AG10803 (cell line): ENCODE data around the gene CLSTN1.

ENCODE experiments used
- DNase-seq: peaks from one replicate; pipeline ENCODE4 v3.0.0; 2010; ENCODE audit warnings: low read depth
- H3K4me3 ChIP-seq: 2 replicates; pipeline ENCODE4 v1.5.1; 2011; ENCODE audit warnings: mild to moderate bottlenecking, low read length, control low read depth
- CTCF ChIP-seq: conservative IDR thresholded peaks from 2 replicates; pipeline ENCODE4 v1.5.1; 2011; ENCODE audit warnings: mild to moderate bottlenecking, low read length, control low read depth, inconsistent platforms

The CLSTN1 gene

GRCh38 chr1:9711466-9712020, 112.2 kb downstream of the CLSTN1 start:
- no peak for TF ChIP-seq CTCF
- no peak overlapping the region for H3K4me3 ChIP-seq
- DNase-seq, result no peak

GRCh38 chr1:9710037-9710436, 113.7 kb downstream of the CLSTN1 start:
- no peak for TF ChIP-seq CTCF
- DNase-seq, result no peak
- H3K4me3 ChIP-seq, result no peak overlapping the region

- no peak for TF ChIP-seq CTCF
- no peak for DNase-seq
- H3K4me3 ChIP-seq, result no peak overlapping the region
Measured at GRCh38 chr1:9706178-9706577, 117.6 kb downstream of the CLSTN1 start.

GRCh38 chr1:9705337-9706093, 118.2 kb downstream of the CLSTN1 start:
- H3K4me3 ChIP-seq, result no peak overlapping the region
- no peak for TF ChIP-seq CTCF
- DNase-seq, result peak; percentile 66

- TF ChIP-seq CTCF, result no peak
- DNase-seq, result no peak
- H3K4me3 ChIP-seq, result no peak overlapping the region
Measured at GRCh38 chr1:9703681-9704080, 120.1 kb downstream of the CLSTN1 start.

GRCh38 chr1:9703165-9703509, 120.6 kb downstream of the CLSTN1 start:
- no peak for DNase-seq
- no peak for TF ChIP-seq CTCF
- H3K4me3 ChIP-seq, result no peak overlapping the region

GRCh38 chr1:9701665-9702064, 122.1 kb downstream of the CLSTN1 start:
- no peak for TF ChIP-seq CTCF
- DNase-seq, result peak; percentile 57
- no peak overlapping the region for H3K4me3 ChIP-seq
